Upper lobe of left lung (tissue), 4 donors: Measurements from ENCODE around the gene TMEM236.

ENCODE experiments used
- EP300 ChIP-seq, 4 donors: sonication (generic); formaldehyde crosslinking; IDR thresholded peaks; one replicate each; pipeline ENCODE4 v1.5.1; 2017; ENCODE audit warnings: antibody characterized with exemption in 4 of 4, control low read depth in 2 of 4
- POLR2A ChIP-seq, 4 donors: fragments of 450-650 bp; IDR thresholded peaks; one replicate each; pipeline ENCODE4 v1.5.1; 2016 to 2017; ENCODE audit warnings: antibody characterized with exemption in 4 of 4, mild to moderate bottlenecking in 2 of 4
- POLR2AphosphoS5 ChIP-seq, 2 donors: sonication (generic); formaldehyde crosslinking; IDR thresholded peaks; one replicate each; pipeline ENCODE4 v1.5.1; 2017; ENCODE audit warnings: antibody characterized with exemption in 2 of 2
- TF ChIP-seq, protein P1 (sequence below), 6 experiments: fragments of 450-650 bp in 4 of 6; fragments of 200-600 bp in 2 of 6; sonication (generic) in 2 of 6; IDR thresholded peaks; one replicate each; pipeline ENCODE4 v1.5.1; 2016 to 2019; ENCODE audit warnings: antibody characterized with exemption in 6 of 6

DNA sequence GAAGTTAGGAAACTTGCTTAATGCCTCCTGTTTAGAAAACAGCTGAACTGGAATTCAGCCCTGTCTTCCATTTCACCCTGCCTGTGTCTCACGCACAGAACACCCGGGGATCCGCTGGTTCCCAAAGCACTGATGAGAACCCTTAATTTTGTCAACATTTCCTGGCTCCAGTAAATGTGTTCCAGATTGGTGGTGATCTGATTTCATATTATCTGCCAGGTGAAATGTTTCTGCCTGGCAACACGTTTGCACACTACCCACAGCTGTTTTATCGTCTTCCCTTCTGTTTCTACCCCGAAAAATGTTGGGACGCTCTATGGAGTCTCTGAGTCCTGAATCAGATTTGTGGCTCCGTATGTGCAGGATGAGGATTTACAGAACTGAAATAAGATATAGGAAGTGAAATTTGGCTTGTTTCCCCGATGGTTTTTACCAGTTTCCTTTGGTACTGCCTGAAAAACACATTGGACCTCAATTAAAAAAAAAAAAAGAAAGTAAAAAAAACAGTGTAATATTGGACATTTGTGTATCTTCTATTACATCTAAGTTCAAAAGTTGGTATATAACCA lies 86.2 kb downstream of the TMEM236 start:
- TF ChIP-seq POLR2AphosphoS5 (IDR thresholded peaks at IDR 0.05) (no peak), POLR2A (IDR thresholded peaks at IDR 0.05) (no peak), EP300 (IDR thresholded peaks at IDR 0.05) (no peak)
- TF ChIP-seq, protein P1, sequence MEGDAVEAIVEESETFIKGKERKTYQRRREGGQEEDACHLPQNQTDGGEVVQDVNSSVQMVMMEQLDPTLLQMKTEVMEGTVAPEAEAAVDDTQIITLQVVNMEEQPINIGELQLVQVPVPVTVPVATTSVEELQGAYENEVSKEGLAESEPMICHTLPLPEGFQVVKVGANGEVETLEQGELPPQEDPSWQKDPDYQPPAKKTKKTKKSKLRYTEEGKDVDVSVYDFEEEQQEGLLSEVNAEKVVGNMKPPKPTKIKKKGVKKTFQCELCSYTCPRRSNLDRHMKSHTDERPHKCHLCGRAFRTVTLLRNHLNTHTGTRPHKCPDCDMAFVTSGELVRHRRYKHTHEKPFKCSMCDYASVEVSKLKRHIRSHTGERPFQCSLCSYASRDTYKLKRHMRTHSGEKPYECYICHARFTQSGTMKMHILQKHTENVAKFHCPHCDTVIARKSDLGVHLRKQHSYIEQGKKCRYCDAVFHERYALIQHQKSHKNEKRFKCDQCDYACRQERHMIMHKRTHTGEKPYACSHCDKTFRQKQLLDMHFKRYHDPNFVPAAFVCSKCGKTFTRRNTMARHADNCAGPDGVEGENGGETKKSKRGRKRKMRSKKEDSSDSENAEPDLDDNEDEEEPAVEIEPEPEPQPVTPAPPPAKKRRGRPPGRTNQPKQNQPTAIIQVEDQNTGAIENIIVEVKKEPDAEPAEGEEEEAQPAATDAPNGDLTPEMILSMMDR (IDR thresholded peaks at IDR 0.05) = no peak
